AG09309 (cell line): Measurements from ENCODE around the gene B3GNT5.
A peak's percentile ranks its signal among the peaks of the same experiment; 100 is the strongest.

ENCODE experiments used
- DNase-seq: peaks from one replicate; pipeline ENCODE4 v3.0.0-alpha.2; 2010; ENCODE audit warnings: low read depth
- H3K4me3 ChIP-seq: 2 replicates; pipeline ENCODE4 v1.5.1; 2011; ENCODE audit warnings: mild to moderate bottlenecking, low read depth, low read length, moderate library complexity; ENCODE audit not compliant: control insufficient read depth
- CTCF ChIP-seq: IDR thresholded peaks from 2 replicates; pipeline ENCODE4 v1.5.1; 2011; ENCODE audit warnings: mild to moderate bottlenecking, low read depth, low read length, inconsistent platforms; ENCODE audit not compliant: insufficient read depth, control insufficient read depth; ENCODE audit errors: missing control alignments

Gene B3GNT5

GRCh38 chr3:183293966-183294365 lies 40.9 kb downstream of the B3GNT5 start:
- TF ChIP-seq CTCF: no peak
- no peak for DNase-seq
- H3K4me3 ChIP-seq: no peak overlapping the region

- DNase-seq: peak; percentile 72
- H3K4me3 ChIP-seq: no peak overlapping the region
- TF ChIP-seq CTCF: no peak
These were observed 42.2 kb downstream of the B3GNT5 start for GRCh38 chr3:183295211-183295610.

- H3K4me3 ChIP-seq: no peak overlapping the region
- no peak for TF ChIP-seq CTCF
- DNase-seq: no peak
These were observed 43.9 kb downstream of the B3GNT5 start for GRCh38 chr3:183296944-183297343.

GRCh38 chr3:183298701-183299153 lies 45.7 kb downstream of the B3GNT5 start:
- DNase-seq: peak; percentile 57
- no peak for TF ChIP-seq CTCF
- H3K4me3 ChIP-seq: no peak overlapping the region

GRCh38 chr3:183299976-183300375 lies 46.9 kb downstream of the B3GNT5 start:
- DNase-seq: no peak
- no peak overlapping the region for H3K4me3 ChIP-seq
- TF ChIP-seq CTCF: no peak

- no peak for DNase-seq
- H3K4me3 ChIP-seq: no peak overlapping the region
- no peak for TF ChIP-seq CTCF
These were observed 48.0 kb downstream of the B3GNT5 start for GRCh38 chr3:183300996-183301562.
